Heart right ventricle (tissue), 16 donors: Measurements from ENCODE around the gene ORMDL2. TPM values are rescaled to one million over a fixed set of nuclear protein-coding genes. Genes with fewer than 3 reads are reported as not detected.

Source experiments
- ATAC-seq, 8 donors: fragments of 200-7000 bp; cut with Tn5 transposase; one replicate each; pipeline ENCODE4 v1.9.1; 2020; ENCODE audit warnings: mild to moderate bottlenecking in 8 of 8, moderate library complexity in 8 of 8, moderate number of reproducible peaks in 1 of 8
- DNase-seq, 2 donors: peaks; one replicate each; pipeline ENCODE4 v3.0.0-alpha.2; 2020
- H3K27ac ChIP-seq, 10 donors: fragments of 200-600 bp; sonication (generic) in 2 of 10; one replicate each; pipeline versions ENCODE4 v1.5.0 to v1.8.0; 2020 to 2022; ENCODE audit warnings: mild to moderate bottlenecking in 3 of 10
- H3K27me3 ChIP-seq, 7 donors: fragments of 200-600 bp; one replicate each; pipeline ENCODE4 v1.8.0; 2021 to 2022; ENCODE audit warnings: mild to moderate bottlenecking in 2 of 7
- H3K36me3 ChIP-seq, 9 donors: fragments of 200-600 bp; sonication (generic) in 1 of 9; one replicate each; pipeline versions ENCODE4 v1.5.0 to v1.8.0; 2020 to 2022; ENCODE audit warnings: mild to moderate bottlenecking in 2 of 9
- H3K4me1 ChIP-seq, 9 donors: fragments of 200-600 bp; sonication (generic) in 1 of 9; one replicate each; pipeline versions ENCODE4 v1.5.0 to v1.8.0; 2020 to 2022; ENCODE audit warnings: mild to moderate bottlenecking in 4 of 9
- H3K4me3 ChIP-seq, 10 donors: fragments of 200-600 bp; sonication (generic) in 2 of 10; one replicate each; pipeline versions ENCODE4 v1.5.0 to v1.8.0; 2020 to 2022; ENCODE audit warnings: mild to moderate bottlenecking in 7 of 10, moderate library complexity in 2 of 10
- H3K9me3 ChIP-seq, 11 donors: fragments of 200-600 bp in 10 of 11; sonication (generic) in 2 of 11; one replicate each; pipeline versions ENCODE4 v1.5.0 to v1.8.0; 2013 to 2022; ENCODE audit warnings: mild to moderate bottlenecking in 2 of 11, control low read depth in 1 of 11, moderate library complexity in 1 of 11
- WGBS, 2 donors: extraction: QIAGEN DNeasy Blood & Tissue Kit; methylation state at CpG; one replicate each; pipeline ENCODE4 v1.1.7; 2013; ENCODE audit warnings: inconsistent platforms in 1 of 2; 5-methylcytosine and 5-hydroxymethylcytosine counted together
- intact Hi-C, 10 donors: fragments of 100-400 bp; cut with DNase I; formaldehyde crosslinking; loops; one replicate each; pipeline versions ENCODE4 v1.11.1 to v1.14.2; 2022
- polyA plus RNA-seq, 2 donors: library from polyadenylated mRNA; stranded (reverse); fragments of 200-250 nt; gene quantifications; one replicate each; pipeline ENCODE4 v1.2.3, GENCODE V29; 2013
- total RNA-seq, 10 donors: library from RNA; stranded (reverse); fragmentation: NEBNext Ultra II Directional in 3 of 10; extraction: Animal tissue kit (Norgen Biotek cat#: 25700) in 3 of 10; gene quantifications; one replicate each; pipeline versions ENCODE4 v1.2.1 to v1.2.4, GENCODE V29; 2021 to 2023
- TF ChIP-seq, protein P1 (sequence below), 9 donors: fragments of 200-600 bp; sonication (generic) in 2 of 9; IDR thresholded peaks; one replicate each; pipeline versions ENCODE4 v1.5.0 to v1.8.0; 2021 to 2022; ENCODE audit warnings: antibody characterized with exemption in 9 of 9, mild to moderate bottlenecking in 5 of 9, moderate library complexity in 1 of 9
- donor health status: Arrhythmogenic right ventricular cardiomyopathy.
- donor health status: ischemic (EF 13 %, LVEDD 7.1; RV severe dilation, severe dysfunction).
- donor health status: healthy with polysubstance abuse.
- donor health status: DM: no; HTN: yes; CAD: no.
- donor health status: DM: no; HTN: no; CAD: no.
- donor health status: ischemic (EF 25% LVEDD 6.9; RV normal size, moderate dysfunction).
- donor health status: ischemic (EF 25% LVEDD 5.7; RV mildly dilated, moderate dysfunction).
- donor health status: healthy.
- donor health status: DM: yes; HTN: yes; CAD: no.
- donor health status: Ischemic cardiomyopathy.
- donor health status: ischemic (EF 35%, LVEDD 5.7; RV mildly dilated, moderate dysfunction).
- donor health status: nonischemic (EF 11% LVEDD 7.7; RV severe dilation, severe dysfunction).
- donor health status: DM: yes; HTN: yes; CAD: no.
- donor health status: PGD.
- donor health status: ischemic (EF 29% LVEDD 5.4; RV normal size, mild dysfunction).
- donor health status: nonischemic (EF 23%, LVEDD 6.1; RV moderate dilation, normal function).

The ORMDL2 gene
- total and polyA plus RNA-seq, 12 donors = 10.3 to 82.9 (median 18.1) TPM

DNA sequence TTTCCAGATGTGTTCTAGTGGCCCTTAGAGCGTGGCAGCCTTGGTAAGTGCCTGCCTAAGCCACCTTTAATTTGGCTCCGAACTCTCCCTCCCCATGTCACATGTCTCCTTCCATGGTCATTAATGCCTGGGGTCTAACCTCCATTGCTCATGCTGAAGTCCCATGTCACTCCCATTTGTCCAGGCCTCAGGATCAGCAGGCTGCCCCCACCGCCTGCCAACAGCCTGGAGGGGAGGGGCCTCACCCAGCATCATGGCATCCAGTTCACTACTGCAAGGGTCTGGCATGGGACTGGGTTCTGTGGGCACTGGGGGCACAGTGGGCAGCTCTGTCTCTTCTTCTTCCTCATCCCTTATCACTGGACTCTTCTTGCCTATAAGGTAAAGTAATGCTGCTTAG lies 20.5 kb downstream of the ORMDL2 start:
- no peak for DNase-seq
- Histone ChIP-seq H3K4me3 (no peak overlapping the region), H3K27ac (no peak overlapping the region), H3K36me3 (peaks cover 0 to 19% (median 0%) of the 10 kb centered on the region in 9 donors), H3K9me3 (no peaks in the 10 kb centered on the region), H3K27me3 (peaks cover 0 to 3% (median 0%) of the 10 kb centered on the region in 7 donors), H3K4me1 (peaks cover 0 to 13% (median 0%) of the 10 kb centered on the region in 9 donors)
- ATAC-seq = no peak
- TF ChIP-seq, protein P1, sequence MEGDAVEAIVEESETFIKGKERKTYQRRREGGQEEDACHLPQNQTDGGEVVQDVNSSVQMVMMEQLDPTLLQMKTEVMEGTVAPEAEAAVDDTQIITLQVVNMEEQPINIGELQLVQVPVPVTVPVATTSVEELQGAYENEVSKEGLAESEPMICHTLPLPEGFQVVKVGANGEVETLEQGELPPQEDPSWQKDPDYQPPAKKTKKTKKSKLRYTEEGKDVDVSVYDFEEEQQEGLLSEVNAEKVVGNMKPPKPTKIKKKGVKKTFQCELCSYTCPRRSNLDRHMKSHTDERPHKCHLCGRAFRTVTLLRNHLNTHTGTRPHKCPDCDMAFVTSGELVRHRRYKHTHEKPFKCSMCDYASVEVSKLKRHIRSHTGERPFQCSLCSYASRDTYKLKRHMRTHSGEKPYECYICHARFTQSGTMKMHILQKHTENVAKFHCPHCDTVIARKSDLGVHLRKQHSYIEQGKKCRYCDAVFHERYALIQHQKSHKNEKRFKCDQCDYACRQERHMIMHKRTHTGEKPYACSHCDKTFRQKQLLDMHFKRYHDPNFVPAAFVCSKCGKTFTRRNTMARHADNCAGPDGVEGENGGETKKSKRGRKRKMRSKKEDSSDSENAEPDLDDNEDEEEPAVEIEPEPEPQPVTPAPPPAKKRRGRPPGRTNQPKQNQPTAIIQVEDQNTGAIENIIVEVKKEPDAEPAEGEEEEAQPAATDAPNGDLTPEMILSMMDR (IDR thresholded peaks at IDR 0.05) = no peak
- WGBS, 2 donors = 95 to 97% methylated on average over 3 of the region's 3 CpGs
- intact Hi-C loops = loop anchor here in 1 of 10 donors (10.0 kb wide), 1 partner anchor 96 kb away; the partner anchor contains the start of gene DGKA

GRCh38 chr12:55839345-55840140 lies 21.7 kb downstream of the ORMDL2 start:
- DNase-seq (no peak), ATAC-seq (no peak)
- peaks cover 0 to 3% (median 0%) of the 10 kb centered on the region in 7 donors for H3K27me3 ChIP-seq
- H3K36me3 ChIP-seq = peaks cover 0 to 19% (median 0%) of the 10 kb centered on the region in 9 donors
- intact Hi-C loops = loop anchor here in 1 of 10 donors (10.0 kb wide), 1 partner anchor 95 kb away; the partner anchor contains the start of gene DGKA
- TF ChIP-seq, protein P1 (IDR thresholded peaks at IDR 0.05) = no peak
- H3K4me3 ChIP-seq = no peak overlapping the region
- peaks cover 0 to 13% (median 0%) of the 10 kb centered on the region in 9 donors for H3K4me1 ChIP-seq
- H3K27ac ChIP-seq = no peak overlapping the region
- no peaks in the 10 kb centered on the region for H3K9me3 ChIP-seq
- WGBS, 2 donors = 78% methylated on average over 11 of the region's 11 CpGs

GRCh38 chr12:55840581-55841351 lies 22.9 kb downstream of the ORMDL2 start:
- intact Hi-C loops = no loop called here

More at GRCh38 chr12:55840581-55841351, 22.9 kb downstream of the ORMDL2 start:
- TF ChIP-seq, protein P1 (IDR thresholded peaks at IDR 0.05) = no peak
- Histone ChIP-seq H3K4me3 (no peak overlapping the region), H3K4me1 (peaks cover 0 to 23% (median 0%) of the 10 kb centered on the region in 9 donors), H3K36me3 (peaks cover 0 to 9% (median 0%) of the 10 kb centered on the region in 9 donors), H3K27me3 (peaks cover 0 to 3% (median 0%) of the 10 kb centered on the region in 7 donors), H3K9me3 (no peaks in the 10 kb centered on the region), H3K27ac (no peak overlapping the region)
- 92 to 93% methylated on average over 11 of the region's 11 CpGs for WGBS, 2 donors
- DNase-seq = no peak
- ATAC-seq = no peak
